Endothelial cell of umbilical vein (primary cell): Measurements from ENCODE around the gene CRIM1.

Experiments
- EZH2 ChIP-seq: IDR thresholded peaks from 2 replicates; pipeline ENCODE4 v1.6.1; 2012; ENCODE audit warnings: borderline replicate concordance, low read depth, mild to moderate bottlenecking, moderate library complexity, low read length, inconsistent platforms; ENCODE audit not compliant: severe bottlenecking
- TF ChIP-seq, protein P1 (sequence below), 2 donors: IDR thresholded peaks; 1 replicate in 1 of 2; 2 replicates in 1 of 2; pipeline ENCODE4 v1.5.1; 2011; ENCODE audit warnings: low read length in 2 of 2, mild to moderate bottlenecking in 2 of 2, moderate library complexity in 2 of 2, control low read depth in 1 of 2, inconsistent platforms in 1 of 2, low read depth in 1 of 2; ENCODE audit not compliant: insufficient read depth in 1 of 2; ENCODE audit errors: extremely low read depth in 1 of 2

- TF ChIP-seq EZH2: no peak
- TF ChIP-seq, protein P1, sequence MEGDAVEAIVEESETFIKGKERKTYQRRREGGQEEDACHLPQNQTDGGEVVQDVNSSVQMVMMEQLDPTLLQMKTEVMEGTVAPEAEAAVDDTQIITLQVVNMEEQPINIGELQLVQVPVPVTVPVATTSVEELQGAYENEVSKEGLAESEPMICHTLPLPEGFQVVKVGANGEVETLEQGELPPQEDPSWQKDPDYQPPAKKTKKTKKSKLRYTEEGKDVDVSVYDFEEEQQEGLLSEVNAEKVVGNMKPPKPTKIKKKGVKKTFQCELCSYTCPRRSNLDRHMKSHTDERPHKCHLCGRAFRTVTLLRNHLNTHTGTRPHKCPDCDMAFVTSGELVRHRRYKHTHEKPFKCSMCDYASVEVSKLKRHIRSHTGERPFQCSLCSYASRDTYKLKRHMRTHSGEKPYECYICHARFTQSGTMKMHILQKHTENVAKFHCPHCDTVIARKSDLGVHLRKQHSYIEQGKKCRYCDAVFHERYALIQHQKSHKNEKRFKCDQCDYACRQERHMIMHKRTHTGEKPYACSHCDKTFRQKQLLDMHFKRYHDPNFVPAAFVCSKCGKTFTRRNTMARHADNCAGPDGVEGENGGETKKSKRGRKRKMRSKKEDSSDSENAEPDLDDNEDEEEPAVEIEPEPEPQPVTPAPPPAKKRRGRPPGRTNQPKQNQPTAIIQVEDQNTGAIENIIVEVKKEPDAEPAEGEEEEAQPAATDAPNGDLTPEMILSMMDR (IDR thresholded peaks at IDR 0.05; ENCODE audit: extremely low read depth in 1 of 2, insufficient read depth in 1 of 2, low read depth in 1 of 2, low read length in 2 of 2): peak in 1 of 2 donors; percentile 35
Observed at GRCh38 chr2:36411962-36412444, 56.4 kb downstream of the CRIM1 start.
